Muscle layer of duodenum (tissue), 2 donors: ENCODE data around the gene SBF2.
"Not testable (repeated sequence)": the region's sequence is repeated elsewhere in the genome, so short reads cannot be mapped to it uniquely, and the experiment has no call there.

Source experiments
- H3K27ac ChIP-seq: one replicate; pipeline ENCODE4 v1.7.0; 2013; ENCODE audit warnings: mild to moderate bottlenecking, low read length
- H3K27me3 ChIP-seq: one replicate; pipeline ENCODE4 v1.7.0; 2013; ENCODE audit warnings: low read depth, mild to moderate bottlenecking, control low read depth, low read length
- H3K36me3 ChIP-seq, 2 donors: one replicate each; pipeline ENCODE4 v1.7.0; 2013; ENCODE audit warnings: low read length in 2 of 2, control low read depth in 1 of 2, mild to moderate bottlenecking in 1 of 2; ENCODE audit not compliant: insufficient read depth in 2 of 2, control insufficient read depth in 1 of 2
- H3K4me1 ChIP-seq, 2 donors: one replicate each; pipeline ENCODE4 v1.7.0; 2013; ENCODE audit warnings: low read length in 2 of 2, mild to moderate bottlenecking in 2 of 2, control low read depth in 1 of 2, moderate library complexity in 1 of 2; ENCODE audit not compliant: insufficient read depth in 2 of 2, control insufficient read depth in 1 of 2
- H3K4me3 ChIP-seq, 2 donors: one replicate each; pipeline ENCODE4 v1.7.0; 2013; ENCODE audit warnings: low read length in 2 of 2, low read depth in 1 of 2, mild to moderate bottlenecking in 1 of 2
- H3K9me3 ChIP-seq, 2 donors: one replicate each; pipeline ENCODE4 v1.7.0; 2013; ENCODE audit warnings: low read length in 2 of 2, control low read depth in 1 of 2, mild to moderate bottlenecking in 1 of 2; ENCODE audit not compliant: control insufficient read depth in 1 of 2
- donor health status: healthy.

The SBF2 gene

DNA sequence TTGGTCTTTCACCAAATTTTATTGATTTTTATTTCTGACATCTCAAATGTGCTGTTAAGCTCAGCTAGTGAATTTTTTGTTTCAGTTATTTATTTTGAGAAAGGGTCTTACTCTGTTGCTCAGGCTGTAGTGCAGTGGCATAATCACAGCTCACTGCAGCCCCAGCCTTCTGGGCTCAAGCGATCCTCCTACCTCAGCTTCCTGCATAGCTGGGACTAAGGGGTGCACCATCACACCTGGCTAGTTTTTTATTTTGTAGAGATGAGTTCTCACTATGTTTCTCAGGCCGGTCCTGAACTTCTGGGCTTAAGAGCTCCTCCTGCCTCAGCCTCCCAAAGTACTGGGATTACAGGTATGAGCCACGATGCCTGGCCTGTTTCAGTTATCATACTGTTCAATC is 282.0 kb downstream of the SBF2 start:
- H3K36me3 ChIP-seq = peaks cover 0 to 3% of the 10 kb centered on the region in 2 donors
- H3K9me3 ChIP-seq = no peaks in the 10 kb centered on the region

DNA sequence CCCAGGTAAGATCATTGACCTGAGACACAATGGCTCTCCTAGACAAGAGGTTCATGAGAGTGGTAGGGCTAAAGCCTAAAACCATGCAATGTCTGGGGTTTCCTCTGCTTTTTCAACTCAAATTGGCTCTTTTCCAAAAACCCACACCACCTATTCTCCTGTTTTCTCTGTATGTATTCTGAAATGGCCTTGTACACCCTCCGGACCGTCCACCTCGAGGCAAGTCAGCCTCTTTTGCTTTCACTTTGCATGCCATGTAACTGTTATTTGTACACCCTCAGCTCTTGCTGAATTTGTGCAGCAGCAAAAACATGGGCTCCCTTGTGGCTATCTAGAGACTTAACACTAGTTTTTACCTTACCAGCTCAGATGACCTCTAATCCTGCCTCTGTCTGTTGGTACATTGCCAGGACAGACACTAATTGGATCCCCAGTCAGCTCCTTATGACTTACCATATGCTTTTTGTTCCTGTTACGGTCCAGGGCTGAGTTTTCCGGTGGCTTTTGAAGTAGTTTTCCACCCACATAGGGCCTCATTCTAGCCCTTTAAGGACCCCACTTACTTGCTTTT is 288.0 kb downstream of the SBF2 start:
- H3K27ac ChIP-seq = no peak overlapping the region
- H3K27me3 ChIP-seq = no peaks in the 10 kb centered on the region
- no peaks in the 10 kb centered on the region for H3K4me1 ChIP-seq
- no peaks in the 10 kb centered on the region for H3K36me3 ChIP-seq
- no peak overlapping the region for H3K4me3 ChIP-seq
- no peaks in the 10 kb centered on the region for H3K9me3 ChIP-seq

More for the DNA sequence above, 282.0 kb downstream of the SBF2 start:
- Histone ChIP-seq H3K4me3 (no peak overlapping the region), H3K27ac (no peak overlapping the region), H3K27me3 (no peaks in the 10 kb centered on the region), H3K4me1 (no peaks in the 10 kb centered on the region)

DNA sequence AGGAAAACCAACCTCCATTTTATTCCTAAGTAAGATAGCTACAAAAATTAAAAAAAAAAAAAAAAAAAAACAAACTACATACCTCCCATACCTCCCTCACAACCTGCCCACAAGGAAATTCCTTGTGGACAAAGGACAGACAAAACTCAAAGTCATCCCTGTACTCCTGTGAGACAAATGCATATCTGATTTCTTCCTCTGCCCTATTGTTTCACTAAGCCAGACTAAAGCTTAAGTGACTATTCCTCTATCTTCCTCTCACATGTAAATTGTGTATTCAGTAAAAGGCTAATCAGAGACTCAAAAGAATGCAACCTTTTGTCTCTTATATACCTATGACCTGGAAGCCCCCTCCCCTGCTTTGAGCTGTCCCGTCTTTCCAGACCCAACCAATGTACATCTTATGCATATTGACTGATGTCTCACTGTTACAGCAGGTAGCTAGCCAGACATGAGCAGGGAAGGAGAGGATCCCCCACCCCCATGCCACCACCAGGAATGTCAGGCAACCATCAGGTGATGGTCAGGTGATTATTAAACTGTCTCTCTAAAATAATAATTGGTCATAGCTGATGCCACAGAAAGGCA is 289.4 kb downstream of the SBF2 start:
- no peaks in the 10 kb centered on the region for H3K27me3 ChIP-seq
- H3K4me1 ChIP-seq = no peaks in the 10 kb centered on the region
- H3K4me3 ChIP-seq = no peak overlapping the region
- H3K36me3 ChIP-seq = peaks cover 0 to 5% of the 10 kb centered on the region in 2 donors
- H3K9me3 ChIP-seq = no peaks in the 10 kb centered on the region
- H3K27ac ChIP-seq = no peak overlapping the region

DNA sequence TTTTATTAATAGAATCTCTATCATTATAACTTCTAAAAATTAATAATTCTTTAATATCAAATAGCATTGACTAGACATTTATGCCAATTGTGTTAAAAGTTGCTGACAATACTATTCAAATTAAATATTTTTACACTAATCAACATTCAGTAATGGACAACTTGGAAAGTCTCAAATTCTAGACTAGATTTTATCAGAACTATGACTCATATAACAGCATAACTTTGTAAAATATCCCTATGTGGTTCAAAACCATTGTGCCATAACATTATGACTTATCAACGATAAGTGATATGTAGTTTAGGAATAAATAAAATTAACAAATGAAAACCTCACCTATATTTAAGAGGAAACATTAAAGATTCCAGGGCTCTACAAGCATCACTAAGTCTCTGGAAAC is 291.8 kb downstream of the SBF2 start:
- H3K36me3 ChIP-seq = peaks cover 0 to 15% of the 10 kb centered on the region in 2 donors
- H3K27ac ChIP-seq = no peak overlapping the region
- no peaks in the 10 kb centered on the region for H3K27me3 ChIP-seq
- H3K9me3 ChIP-seq = no peaks in the 10 kb centered on the region
- H3K4me1 ChIP-seq = no peaks in the 10 kb centered on the region
- no peak overlapping the region for H3K4me3 ChIP-seq

DNA sequence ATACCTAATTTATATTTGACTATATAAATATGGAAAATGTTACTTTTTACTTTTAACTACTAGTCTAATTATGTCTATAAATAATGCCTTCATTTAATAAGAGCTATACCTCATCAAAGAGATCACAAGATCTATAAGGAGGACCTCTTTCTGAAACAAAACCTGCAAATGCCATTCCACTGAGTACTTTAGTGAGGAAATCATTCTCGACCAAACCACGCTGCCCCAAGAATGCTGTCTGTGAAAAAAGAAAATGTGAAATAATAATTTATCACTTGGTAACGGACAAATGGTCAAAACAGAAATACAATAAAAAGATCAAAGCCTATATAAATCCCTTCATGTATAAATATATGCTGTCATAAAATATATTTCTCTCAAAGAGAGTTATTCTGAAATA is 301.7 kb downstream of the SBF2 start:
- Histone ChIP-seq H3K9me3 (no peaks in the 10 kb centered on the region), H3K36me3 (peaks cover 3 to 17% of the 10 kb centered on the region in 2 donors)

DNA sequence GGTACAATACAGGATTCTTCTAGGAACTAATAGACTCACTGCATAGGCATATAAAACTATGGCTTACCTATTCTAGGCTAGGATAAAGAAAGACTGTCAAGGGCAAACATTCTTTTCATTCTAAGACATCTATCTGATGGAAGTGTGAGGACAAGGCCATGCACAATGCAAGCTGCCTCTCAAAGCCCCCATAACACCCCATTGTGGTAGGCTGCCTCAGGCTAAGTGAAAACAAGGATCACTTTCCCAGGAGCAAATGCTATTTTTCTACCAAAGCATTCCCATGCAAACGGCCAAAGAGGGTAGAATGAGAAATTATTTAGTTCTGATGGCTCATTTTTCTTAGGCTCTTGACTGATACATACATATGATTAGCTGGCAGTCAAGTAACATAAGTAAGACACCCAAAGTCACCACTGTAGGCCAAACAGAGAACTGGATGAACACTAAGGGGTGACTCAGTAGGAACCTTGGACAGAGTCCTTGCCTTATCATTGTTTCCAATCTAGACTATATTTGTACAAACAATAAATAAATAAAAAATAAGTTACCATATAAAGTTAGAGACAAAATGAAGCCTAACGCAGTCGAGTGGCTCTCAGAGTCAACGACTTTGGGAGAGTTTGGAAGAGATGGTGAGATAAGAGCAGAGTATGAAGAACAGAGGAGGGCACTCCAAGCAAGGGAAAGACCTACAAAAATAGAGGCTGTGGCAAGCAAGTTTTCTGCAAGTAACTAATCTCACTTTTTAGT is 303.6 kb downstream of the SBF2 start:
- peaks cover 3 to 10% of the 10 kb centered on the region in 2 donors for H3K36me3 ChIP-seq
- no peak overlapping the region for H3K27ac ChIP-seq
- H3K4me3 ChIP-seq = no peak overlapping the region
- H3K27me3 ChIP-seq = no peaks in the 10 kb centered on the region
- no peaks in the 10 kb centered on the region for H3K9me3 ChIP-seq
- no peaks in the 10 kb centered on the region for H3K4me1 ChIP-seq

More for the DNA sequence above, 301.7 kb downstream of the SBF2 start:
- Histone ChIP-seq H3K27me3 (no peaks in the 10 kb centered on the region), H3K27ac (no peak overlapping the region), H3K4me3 (no peak overlapping the region), H3K4me1 (no peaks in the 10 kb centered on the region)

DNA sequence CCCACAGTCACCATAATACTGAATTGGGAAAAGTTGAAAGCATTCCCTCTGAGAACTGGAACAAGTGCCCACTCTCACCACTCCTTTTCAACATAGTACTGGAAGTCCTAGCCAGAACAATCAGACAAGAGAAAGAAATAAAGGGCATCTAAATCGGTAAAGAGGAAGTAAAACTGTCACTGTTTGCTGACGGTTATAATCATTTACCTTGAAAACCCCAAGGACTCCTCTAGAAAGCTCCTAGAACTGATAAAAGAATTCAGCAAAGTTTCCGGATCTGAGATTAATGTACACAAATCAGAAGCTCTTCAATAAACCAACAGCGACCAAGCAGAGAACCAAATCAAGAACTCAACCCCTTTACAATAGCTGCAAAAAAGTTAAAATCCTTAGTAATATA is 306.7 kb downstream of the SBF2 start:
- H3K27me3 ChIP-seq, H3K36me3 ChIP-seq, H3K4me1 ChIP-seq, H3K27ac ChIP-seq, H3K9me3 ChIP-seq, H3K4me3 ChIP-seq: not testable (repeated sequence)

DNA sequence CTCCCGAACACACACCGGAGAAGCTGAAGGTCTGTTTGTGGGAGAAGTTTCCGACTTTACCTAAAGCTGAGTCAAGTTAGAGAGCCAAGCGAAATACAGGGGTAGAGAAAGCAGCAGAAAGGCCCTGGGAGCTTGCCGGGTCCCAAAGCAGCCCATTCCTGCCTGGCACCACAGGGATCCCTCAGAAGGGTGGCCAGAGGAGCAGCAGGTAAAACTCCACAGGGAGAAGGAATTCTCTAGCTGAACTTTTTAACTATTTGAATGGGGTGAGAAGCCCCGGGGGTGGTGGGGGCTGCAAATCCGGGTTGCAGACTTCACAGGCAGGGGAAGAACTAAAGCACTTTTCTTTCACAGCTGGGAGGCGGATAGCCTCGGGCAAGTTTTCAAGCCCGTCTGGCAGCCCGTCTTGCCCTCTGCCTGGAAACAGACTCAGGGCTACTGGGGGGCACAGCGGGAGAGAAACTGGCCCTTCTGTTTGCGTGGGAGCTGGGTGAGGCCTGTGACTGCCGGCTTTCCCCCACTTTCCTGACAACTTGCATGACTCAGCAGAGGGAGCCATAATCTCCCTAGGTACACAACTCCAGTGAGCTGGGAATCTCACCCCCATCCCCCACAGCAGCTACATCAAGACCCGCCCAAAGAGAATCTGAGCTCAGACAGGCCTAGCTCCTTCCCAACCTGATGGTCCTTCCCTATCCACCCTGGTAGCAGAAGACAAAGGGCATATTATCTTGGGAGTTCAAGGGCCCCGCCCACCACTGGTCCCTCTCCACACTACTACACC is 311.0 kb downstream of the SBF2 start:
- Histone ChIP-seq H3K27ac (no peak overlapping the region), H3K9me3 (no peaks in the 10 kb centered on the region), H3K36me3 (no peaks in the 10 kb centered on the region), H3K4me3 (no peak overlapping the region), H3K4me1 (no peaks in the 10 kb centered on the region), H3K27me3 (no peaks in the 10 kb centered on the region)

DNA sequence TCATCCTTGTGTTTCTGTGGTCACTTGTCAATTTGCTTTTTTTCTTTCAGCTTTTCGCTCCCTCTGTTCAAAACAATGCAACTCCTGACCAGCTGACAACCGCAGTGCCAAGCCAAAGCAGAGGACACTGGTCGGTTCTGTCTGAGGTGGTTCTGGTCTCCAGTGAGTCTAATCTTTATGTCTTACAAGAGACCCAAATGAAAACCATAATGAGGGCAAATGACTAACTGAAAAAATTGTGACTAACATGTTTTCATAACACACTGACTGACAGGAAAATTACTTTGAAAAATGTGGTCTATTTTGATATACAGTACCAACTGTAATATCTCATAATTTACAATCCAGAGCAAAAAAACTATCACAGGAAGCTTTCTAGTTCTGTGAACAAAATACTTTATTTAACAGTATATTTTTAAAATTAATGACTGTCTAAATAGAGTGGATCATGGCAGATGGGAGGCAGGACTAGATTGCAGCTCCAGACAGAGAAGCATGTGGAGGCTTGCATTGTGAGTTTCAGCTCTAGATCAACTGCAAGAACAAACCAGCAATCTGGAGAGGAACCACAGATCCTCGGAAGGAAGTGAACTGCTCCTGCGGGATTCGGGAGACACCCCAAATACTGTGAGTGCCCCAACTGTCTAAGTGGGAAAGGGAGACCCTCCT is 311.8 kb downstream of the SBF2 start:
- H3K4me1 ChIP-seq = no peaks in the 10 kb centered on the region
- H3K27me3 ChIP-seq = no peaks in the 10 kb centered on the region
- no peak overlapping the region for H3K27ac ChIP-seq
- no peaks in the 10 kb centered on the region for H3K9me3 ChIP-seq
- H3K4me3 ChIP-seq = no peak overlapping the region
- H3K36me3 ChIP-seq = no peaks in the 10 kb centered on the region

DNA sequence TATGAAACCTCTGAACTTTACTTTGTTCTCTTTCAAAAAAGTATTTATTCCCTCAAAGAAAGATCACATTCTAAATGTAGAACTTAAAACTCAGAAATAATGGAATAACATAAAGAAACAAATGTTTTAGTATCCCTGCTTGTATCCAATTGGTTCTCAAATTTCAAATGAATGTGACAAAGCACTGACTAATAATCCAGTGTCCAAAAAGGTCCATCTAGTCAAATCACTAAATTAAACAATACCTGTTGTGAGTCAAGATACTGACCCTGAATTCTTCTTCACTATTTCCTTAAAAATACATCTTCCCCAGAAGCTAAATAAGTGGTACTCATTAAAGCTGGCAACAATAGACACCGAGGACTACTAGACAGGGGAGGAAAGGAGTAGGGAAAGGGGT is 313.1 kb downstream of the SBF2 start:
- Histone ChIP-seq H3K27me3 (no peaks in the 10 kb centered on the region), H3K4me3 (no peak overlapping the region), H3K36me3 (no peaks in the 10 kb centered on the region), H3K27ac (no peak overlapping the region), H3K9me3 (no peaks in the 10 kb centered on the region), H3K4me1 (no peaks in the 10 kb centered on the region)

DNA sequence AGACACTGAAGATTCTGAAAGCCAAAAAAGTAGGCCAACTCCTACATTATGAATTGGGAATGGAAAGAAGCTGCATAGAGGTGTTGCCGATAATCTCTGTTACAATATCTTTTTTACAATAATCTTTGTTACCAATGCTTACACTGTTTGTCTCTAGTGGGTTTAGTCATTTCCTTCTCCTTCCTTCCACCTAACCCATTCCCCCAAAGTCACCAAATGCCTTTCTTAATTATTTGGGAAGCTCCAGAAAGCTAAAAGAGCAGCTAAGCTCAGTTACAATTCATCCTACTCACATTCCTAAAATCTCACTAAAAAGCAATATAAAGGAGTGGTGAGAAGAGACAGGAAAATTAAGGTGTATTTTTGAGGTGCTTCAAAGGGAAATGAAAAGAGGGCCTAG is 316.5 kb downstream of the SBF2 start:
- H3K4me3 ChIP-seq = no peak overlapping the region
- H3K9me3 ChIP-seq = no peaks in the 10 kb centered on the region
- H3K27ac ChIP-seq = no peak overlapping the region
- H3K27me3 ChIP-seq = no peaks in the 10 kb centered on the region
- no peaks in the 10 kb centered on the region for H3K4me1 ChIP-seq
- H3K36me3 ChIP-seq = no peaks in the 10 kb centered on the region
